ENCODE results near the gene ROPN1L.

ROPN1L gene

GRCh38 chr5:10468256-10468655, 26.6 kb downstream of the ROPN1L start:
- Histone ChIP-seq H3K79me2 (ENCODE audit: control insufficient read depth, low read length) (no peaks in the 10 kb centered on the region), H3K4me1 (ENCODE audit: control insufficient read depth, low read length) (no peaks in the 10 kb centered on the region), H3K4me3 (ENCODE audit: low read length) (no peak overlapping the region), H3K36me3 (ENCODE audit: control insufficient read depth, low read length) (no peaks in the 10 kb centered on the region), H3K9me2 (replicated peaks; ENCODE audit: control insufficient read depth, low read length) (no peaks in the 10 kb centered on the region), H3K4me2 (ENCODE audit: low read length) (no peak overlapping the region), H3K27me3 (ENCODE audit: control insufficient read depth, low read length) (peaks cover 49% of the 10 kb centered on the region), H3K9me3 (ENCODE audit: control insufficient read depth, insufficient read depth, low read length) (no peaks in the 10 kb centered on the region), H4K20me1 (ENCODE audit: control insufficient read depth, insufficient read depth, low read depth, low read length) (no peaks in the 10 kb centered on the region), H3F3A (ENCODE audit: control insufficient read depth, insufficient read depth) (peaks cover 2% of the 10 kb centered on the region; the same call in 1 of the 2 replicates), H3K27ac (ENCODE audit: low read depth, low read length) (no peak overlapping the region)
- no peak for TF ChIP-seq EZH2phosphoT487 (IDR thresholded peaks at IDR 0.05; ENCODE audit: borderline replicate concordance, low read length)
- TF ChIP-seq, protein P1, sequence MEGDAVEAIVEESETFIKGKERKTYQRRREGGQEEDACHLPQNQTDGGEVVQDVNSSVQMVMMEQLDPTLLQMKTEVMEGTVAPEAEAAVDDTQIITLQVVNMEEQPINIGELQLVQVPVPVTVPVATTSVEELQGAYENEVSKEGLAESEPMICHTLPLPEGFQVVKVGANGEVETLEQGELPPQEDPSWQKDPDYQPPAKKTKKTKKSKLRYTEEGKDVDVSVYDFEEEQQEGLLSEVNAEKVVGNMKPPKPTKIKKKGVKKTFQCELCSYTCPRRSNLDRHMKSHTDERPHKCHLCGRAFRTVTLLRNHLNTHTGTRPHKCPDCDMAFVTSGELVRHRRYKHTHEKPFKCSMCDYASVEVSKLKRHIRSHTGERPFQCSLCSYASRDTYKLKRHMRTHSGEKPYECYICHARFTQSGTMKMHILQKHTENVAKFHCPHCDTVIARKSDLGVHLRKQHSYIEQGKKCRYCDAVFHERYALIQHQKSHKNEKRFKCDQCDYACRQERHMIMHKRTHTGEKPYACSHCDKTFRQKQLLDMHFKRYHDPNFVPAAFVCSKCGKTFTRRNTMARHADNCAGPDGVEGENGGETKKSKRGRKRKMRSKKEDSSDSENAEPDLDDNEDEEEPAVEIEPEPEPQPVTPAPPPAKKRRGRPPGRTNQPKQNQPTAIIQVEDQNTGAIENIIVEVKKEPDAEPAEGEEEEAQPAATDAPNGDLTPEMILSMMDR (IDR thresholded peaks at IDR 0.05; ENCODE audit: low read depth, low read length, poor library complexity, severe bottlenecking) = no peak

DNA sequence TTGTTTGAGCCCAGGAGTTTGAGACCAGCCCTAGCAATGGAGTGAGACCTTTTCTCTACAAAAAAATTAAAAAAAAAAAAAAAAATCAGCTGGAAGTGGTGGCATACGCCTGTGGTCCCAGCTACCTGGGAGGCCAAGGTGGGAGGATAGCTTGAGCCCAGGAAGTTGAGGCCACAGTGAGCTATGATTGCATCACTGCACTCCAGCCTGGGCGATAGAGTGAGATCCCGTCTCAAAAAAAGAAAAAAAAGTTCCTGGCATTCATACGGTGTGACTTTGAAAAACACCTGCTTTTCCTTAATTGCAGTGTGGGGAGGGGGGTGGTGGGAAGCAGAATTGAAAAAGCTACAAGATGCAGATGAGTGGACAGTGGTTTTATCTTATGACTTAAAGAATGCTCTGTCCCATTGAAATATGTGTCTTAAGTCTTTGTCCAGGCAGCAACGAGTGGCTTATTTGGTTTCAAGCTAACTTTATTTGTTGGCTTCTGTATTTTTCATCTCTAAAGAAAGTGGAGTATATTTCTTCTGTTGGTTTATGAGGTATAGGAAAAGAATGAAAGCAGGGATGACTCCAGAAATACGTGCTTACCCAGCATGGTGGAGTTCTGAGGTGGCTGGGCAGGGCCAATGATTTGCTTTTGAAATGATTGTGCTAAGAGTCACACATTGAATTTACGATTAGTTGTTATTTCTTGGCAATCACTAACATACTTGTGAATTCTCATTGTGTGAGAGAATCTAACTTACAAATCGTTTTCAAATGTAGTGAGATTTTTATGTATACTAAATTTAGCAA, 27.8 kb downstream of the ROPN1L start:
- Histone ChIP-seq H3K79me2 (ENCODE audit: control insufficient read depth, low read length) (no peaks in the 10 kb centered on the region), H3K27me3 (ENCODE audit: control insufficient read depth, low read length) (peaks cover 56% of the 10 kb centered on the region), H4K20me1 (ENCODE audit: control insufficient read depth, insufficient read depth, low read depth, low read length) (no peaks in the 10 kb centered on the region), H3K36me3 (ENCODE audit: control insufficient read depth, low read length) (no peaks in the 10 kb centered on the region), H3K9me3 (ENCODE audit: control insufficient read depth, insufficient read depth, low read length) (no peaks in the 10 kb centered on the region), H3K27ac (ENCODE audit: low read depth, low read length) (no peak overlapping the region), H3F3A (ENCODE audit: control insufficient read depth, insufficient read depth) (peaks cover 2% of the 10 kb centered on the region; the same call in 1 of the 2 replicates), H3K9me2 (replicated peaks; ENCODE audit: control insufficient read depth, low read length) (no peaks in the 10 kb centered on the region), H3K4me3 (ENCODE audit: low read length) (no peak overlapping the region), H3K4me1 (ENCODE audit: control insufficient read depth, low read length) (no peaks in the 10 kb centered on the region), H3K4me2 (ENCODE audit: low read length) (no peak overlapping the region)
- TF ChIP-seq EZH2phosphoT487 (IDR thresholded peaks at IDR 0.05; ENCODE audit: borderline replicate concordance, low read length) = no peak
- TF ChIP-seq, protein P1 (IDR thresholded peaks at IDR 0.05; ENCODE audit: low read depth, low read length, poor library complexity, severe bottlenecking) = no peak

DNA sequence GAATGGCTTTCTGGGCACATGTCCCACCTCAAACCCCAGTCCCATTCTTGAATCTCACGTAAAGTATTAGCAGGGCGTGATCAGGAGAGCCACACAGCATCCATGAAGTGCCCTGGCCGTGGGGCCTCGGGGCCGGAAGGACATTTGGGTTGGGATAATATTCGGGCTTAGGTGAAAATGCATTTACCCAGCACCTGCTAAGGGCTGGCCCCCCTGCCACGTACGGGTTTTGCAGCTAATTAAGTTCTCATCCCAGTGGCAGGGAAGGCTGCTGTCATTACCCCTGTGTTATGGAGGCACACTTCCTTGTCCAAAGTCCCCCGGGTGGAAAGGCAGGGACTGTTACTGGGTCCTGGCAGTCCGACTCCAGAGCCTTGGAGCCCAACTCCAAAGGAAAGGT, 29.0 kb downstream of the ROPN1L start:
- no peaks in the 10 kb centered on the region for H4K20me1 ChIP-seq (ENCODE audit: control insufficient read depth, insufficient read depth, low read depth, low read length)
- no peaks in the 10 kb centered on the region for H3K79me2 ChIP-seq (ENCODE audit: control insufficient read depth, low read length)
- TF ChIP-seq, protein P1 (IDR thresholded peaks at IDR 0.05; ENCODE audit: low read depth, low read length, poor library complexity, severe bottlenecking) = no peak
- no peak for TF ChIP-seq EZH2phosphoT487 (IDR thresholded peaks at IDR 0.05; ENCODE audit: borderline replicate concordance, low read length)
- H3K4me1 ChIP-seq (ENCODE audit: control insufficient read depth, low read length) = no peaks in the 10 kb centered on the region
- H3K4me3 ChIP-seq (ENCODE audit: low read length) = no peak overlapping the region
- no peaks in the 10 kb centered on the region for H3K36me3 ChIP-seq (ENCODE audit: control insufficient read depth, low read length)
- H3K4me2 ChIP-seq (ENCODE audit: low read length) = no peak overlapping the region
- H3K27ac ChIP-seq (ENCODE audit: low read depth, low read length) = no peak overlapping the region
- no peaks in the 10 kb centered on the region for H3K9me2 ChIP-seq (replicated peaks; ENCODE audit: control insufficient read depth, low read length)
- no peaks in the 10 kb centered on the region for H3F3A ChIP-seq (ENCODE audit: control insufficient read depth, insufficient read depth)
- H3K27me3 ChIP-seq (ENCODE audit: control insufficient read depth, low read length) = peaks cover 59% of the 10 kb centered on the region
- no peaks in the 10 kb centered on the region for H3K9me3 ChIP-seq (ENCODE audit: control insufficient read depth, insufficient read depth, low read length)
